Body of pancreas (tissue), 4 donors: ENCODE results near the gene BIK.

Source experiments
- CTCF ChIP-seq, 7 experiments: fragments of 450-650 bp in 4 of 7; fragments of 200-600 bp in 3 of 7; sonication (generic) in 3 of 7; IDR thresholded peaks; one replicate each; pipeline ENCODE4 v1.5.1; 2016 to 2019; ENCODE audit warnings: antibody characterized with exemption in 7 of 7
- POLR2A ChIP-seq, 3 donors: fragments of 450-650 bp; IDR thresholded peaks; one replicate each; pipeline ENCODE4 v1.6.1; 2016; ENCODE audit warnings: antibody characterized with exemption in 3 of 3, mild to moderate bottlenecking in 2 of 3

GRCh38 chr22:43168471-43169309 is 58.1 kb downstream of the BIK start:
- TF ChIP-seq CTCF (IDR thresholded peaks at IDR 0.05): no peak
- TF ChIP-seq POLR2A (IDR thresholded peaks at IDR 0.05): no peak
